Astrocyte of the cerebellum (primary cell): ENCODE results near the gene UGT1A9.

Experiments
- DNase-seq: peaks from one replicate; pipeline ENCODE4 v3.0.0-alpha.2; 2011; ENCODE audit warnings: low read depth
- H3K4me3 ChIP-seq: 2 replicates; pipeline ENCODE4 v1.5.1; 2011; ENCODE audit warnings: mild to moderate bottlenecking, low read depth, low read length, moderate library complexity
- in situ Hi-C: cut with HindIII; loops from 2 replicates; pipeline ENCODE4 v1.10.0; 2017; ENCODE audit warnings: low sequenced_read_pairs
- TF ChIP-seq, protein P1 (sequence below): IDR thresholded peaks from 2 replicates; pipeline ENCODE4 v1.5.1; 2012; ENCODE audit warnings: low read length, low read depth, moderate library complexity, mild to moderate bottlenecking; ENCODE audit errors: missing control alignments

The UGT1A9 gene

GRCh38 chr2:233689031-233689430 lies 17.3 kb downstream of the UGT1A9 start:
- in situ Hi-C loops, result no loop called here
- H3K4me3 ChIP-seq, result no peak overlapping the region
- no peak for DNase-seq
- TF ChIP-seq, protein P1, sequence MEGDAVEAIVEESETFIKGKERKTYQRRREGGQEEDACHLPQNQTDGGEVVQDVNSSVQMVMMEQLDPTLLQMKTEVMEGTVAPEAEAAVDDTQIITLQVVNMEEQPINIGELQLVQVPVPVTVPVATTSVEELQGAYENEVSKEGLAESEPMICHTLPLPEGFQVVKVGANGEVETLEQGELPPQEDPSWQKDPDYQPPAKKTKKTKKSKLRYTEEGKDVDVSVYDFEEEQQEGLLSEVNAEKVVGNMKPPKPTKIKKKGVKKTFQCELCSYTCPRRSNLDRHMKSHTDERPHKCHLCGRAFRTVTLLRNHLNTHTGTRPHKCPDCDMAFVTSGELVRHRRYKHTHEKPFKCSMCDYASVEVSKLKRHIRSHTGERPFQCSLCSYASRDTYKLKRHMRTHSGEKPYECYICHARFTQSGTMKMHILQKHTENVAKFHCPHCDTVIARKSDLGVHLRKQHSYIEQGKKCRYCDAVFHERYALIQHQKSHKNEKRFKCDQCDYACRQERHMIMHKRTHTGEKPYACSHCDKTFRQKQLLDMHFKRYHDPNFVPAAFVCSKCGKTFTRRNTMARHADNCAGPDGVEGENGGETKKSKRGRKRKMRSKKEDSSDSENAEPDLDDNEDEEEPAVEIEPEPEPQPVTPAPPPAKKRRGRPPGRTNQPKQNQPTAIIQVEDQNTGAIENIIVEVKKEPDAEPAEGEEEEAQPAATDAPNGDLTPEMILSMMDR, result no peak

DNA sequence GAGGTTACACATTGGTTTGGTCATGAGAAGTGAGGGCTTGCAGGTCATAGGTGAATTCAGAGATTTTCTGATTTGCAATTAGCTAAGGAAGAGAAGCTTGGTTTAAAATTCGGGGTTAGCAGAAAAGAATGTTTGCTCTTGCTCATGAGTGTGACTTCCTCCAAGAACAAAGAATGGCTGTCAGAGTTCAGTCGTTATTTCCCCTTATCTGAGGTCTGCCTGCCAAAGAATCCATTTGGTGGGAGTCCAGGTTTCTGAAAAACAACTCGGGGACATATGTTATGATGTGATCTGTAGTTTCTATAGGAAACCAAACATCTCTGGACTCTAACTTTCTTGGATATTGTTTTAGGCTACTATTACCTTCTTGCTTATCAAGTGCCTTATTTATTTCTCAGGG lies 17.8 kb downstream of the UGT1A9 start:
- no peak overlapping the region for H3K4me3 ChIP-seq
- in situ Hi-C loops, result no loop called here
- DNase-seq, result no peak
- TF ChIP-seq, protein P1, result no peak

GRCh38 chr2:233690444-233690843 lies 18.7 kb downstream of the UGT1A9 start:
- DNase-seq, result no peak
- TF ChIP-seq, protein P1, result no peak
- in situ Hi-C loops, result no loop called here
- no peak overlapping the region for H3K4me3 ChIP-seq

DNA sequence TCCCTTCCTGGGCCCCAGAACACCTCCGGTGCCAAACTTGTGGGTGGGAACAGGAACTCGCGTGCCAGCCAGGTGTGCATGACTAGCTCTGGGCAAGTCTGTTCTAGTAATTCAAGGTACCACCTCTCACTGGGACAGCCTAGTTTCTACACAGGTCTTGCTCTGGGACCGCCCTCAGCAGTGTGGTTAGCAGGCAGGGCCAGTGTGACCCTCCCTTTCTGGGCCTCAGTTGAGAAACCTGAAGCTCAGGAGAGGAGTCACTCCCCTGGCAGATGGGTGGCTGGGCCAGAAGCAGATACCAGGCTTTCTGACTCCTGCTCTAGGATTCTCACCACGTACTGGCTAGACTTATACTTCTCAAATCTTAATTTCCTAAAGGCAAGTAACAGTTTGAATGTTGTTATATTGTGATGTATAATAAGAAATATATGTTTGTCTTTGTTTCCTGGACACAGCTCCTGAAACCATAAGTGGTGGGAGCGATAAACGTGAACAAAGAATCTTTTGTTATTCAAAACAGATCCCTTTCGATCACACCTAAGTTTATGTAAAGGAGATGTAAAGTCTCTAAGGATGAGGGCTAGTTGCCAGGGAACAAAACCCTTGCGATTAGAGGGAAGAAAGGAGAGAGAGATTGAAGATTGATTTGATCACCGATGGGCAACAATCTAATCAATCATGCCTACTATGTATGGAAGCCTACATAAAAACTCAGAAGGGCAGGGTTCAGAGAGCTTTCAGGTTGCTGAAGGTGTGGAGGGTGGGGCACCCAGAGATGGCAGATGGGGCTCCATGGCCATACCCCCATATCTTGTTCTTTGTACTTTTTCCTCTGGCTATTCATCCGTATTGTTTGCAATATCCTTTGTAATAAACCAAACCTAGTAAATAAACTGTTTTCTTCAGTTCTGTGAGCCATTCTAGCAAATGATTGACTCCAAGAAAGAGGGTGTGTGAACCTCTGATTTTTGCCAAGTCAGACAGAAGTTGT lies 20.0 kb downstream of the UGT1A9 start:
- in situ Hi-C loops, result no loop called here
- TF ChIP-seq, protein P1, result no peak
- no peak for DNase-seq
- H3K4me3 ChIP-seq, result no peak overlapping the region

DNA sequence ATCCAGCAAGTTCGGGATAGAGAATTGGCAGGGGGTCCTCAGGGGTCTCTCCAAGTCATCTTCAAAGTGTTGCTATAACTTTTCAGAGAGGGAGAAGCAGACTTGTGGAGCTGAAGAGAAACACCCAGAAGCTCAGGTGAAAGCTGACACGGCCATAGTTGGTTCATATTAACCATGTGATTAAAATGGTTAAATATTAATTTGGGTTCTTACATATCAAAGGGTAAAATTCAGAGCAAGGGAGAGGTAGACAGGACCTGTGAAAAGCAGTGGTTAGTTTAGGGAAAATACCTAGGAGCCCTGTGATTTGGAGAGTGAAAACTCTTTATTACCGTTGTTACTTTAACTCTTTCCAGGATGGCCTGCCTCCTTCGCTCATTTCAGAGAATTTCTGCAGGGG lies 20.9 kb downstream of the UGT1A9 start, which contains the start of gene UGT1A6:
Gene UGT1A6 (plus strand): TSS at position 243 of the 400 bp plus-strand sequence. CDS start 115 bp downstream, at position 358.
- no peak for DNase-seq
- TF ChIP-seq, protein P1, result no peak
- H3K4me3 ChIP-seq, result no peak within 1 kb of the TSS
- in situ Hi-C loops, result no loop called here

DNA sequence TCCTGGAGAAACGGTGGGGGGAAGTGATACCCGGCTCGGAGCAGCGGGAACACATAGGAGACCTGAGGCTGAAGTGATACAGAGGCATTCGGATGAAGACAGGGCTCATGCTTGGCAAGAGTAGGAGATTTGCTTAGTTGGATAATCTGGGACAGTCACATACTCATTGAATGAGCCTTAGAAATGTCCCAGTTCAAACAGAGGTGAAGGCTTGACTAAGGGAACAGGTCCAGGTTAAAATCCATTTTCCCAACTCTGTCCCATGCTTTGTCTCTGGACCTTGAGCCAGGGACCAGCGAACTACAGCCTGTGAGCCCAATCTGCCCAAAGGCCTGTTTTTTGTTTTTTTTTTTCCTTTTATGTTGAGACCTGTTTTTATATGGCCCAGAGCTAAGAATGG lies 22.3 kb downstream of the UGT1A9 start:
- in situ Hi-C loops, result no loop called here
- TF ChIP-seq, protein P1, result no peak
- DNase-seq, result no peak
- H3K4me3 ChIP-seq, result no peak overlapping the region
